Measurements from ENCODE around the gene C2CD4D.

DNA sequence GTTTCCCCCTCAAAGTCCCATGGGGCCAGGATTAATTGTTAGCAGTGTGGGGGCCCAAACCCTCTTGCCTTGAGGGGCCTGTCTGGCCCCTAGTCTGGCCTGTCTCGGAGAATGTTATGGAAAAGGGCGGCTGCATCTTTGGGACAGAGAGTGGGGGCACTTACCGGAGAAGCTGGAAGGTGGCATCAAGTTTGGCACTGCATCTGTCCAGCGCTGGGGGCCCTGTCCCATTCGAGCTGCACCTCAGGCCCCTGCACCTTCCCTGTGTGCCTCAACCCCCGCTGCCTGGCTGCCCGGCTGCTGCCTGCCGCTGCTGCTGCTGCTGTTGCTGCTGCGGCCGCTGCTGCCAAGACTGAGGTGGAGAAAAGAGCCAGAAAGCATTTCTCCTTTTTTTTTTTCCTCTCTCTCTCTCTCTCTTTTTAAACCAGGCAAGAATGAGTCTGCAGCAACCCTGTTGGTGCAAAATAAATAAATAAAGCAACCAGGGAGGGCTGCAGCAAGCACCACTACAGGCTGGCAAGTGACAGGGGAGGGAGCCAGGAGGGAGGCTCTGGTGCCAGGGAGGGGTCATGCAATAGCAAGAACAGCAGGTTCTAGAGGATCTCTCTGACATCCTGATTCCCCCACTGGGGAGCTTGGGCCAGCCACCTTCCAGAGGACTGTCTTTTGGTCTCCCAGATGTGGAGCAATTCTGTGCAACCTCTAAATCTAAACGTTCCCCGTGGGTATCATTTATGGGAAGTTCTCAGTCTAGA lies 34.4 kb downstream of the C2CD4D start, which contains the start of gene LINGO4:
- TF ChIP-seq, protein P1, sequence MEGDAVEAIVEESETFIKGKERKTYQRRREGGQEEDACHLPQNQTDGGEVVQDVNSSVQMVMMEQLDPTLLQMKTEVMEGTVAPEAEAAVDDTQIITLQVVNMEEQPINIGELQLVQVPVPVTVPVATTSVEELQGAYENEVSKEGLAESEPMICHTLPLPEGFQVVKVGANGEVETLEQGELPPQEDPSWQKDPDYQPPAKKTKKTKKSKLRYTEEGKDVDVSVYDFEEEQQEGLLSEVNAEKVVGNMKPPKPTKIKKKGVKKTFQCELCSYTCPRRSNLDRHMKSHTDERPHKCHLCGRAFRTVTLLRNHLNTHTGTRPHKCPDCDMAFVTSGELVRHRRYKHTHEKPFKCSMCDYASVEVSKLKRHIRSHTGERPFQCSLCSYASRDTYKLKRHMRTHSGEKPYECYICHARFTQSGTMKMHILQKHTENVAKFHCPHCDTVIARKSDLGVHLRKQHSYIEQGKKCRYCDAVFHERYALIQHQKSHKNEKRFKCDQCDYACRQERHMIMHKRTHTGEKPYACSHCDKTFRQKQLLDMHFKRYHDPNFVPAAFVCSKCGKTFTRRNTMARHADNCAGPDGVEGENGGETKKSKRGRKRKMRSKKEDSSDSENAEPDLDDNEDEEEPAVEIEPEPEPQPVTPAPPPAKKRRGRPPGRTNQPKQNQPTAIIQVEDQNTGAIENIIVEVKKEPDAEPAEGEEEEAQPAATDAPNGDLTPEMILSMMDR (IDR thresholded peaks at IDR 0.05; ENCODE audit: borderline replicate concordance, extremely low read depth, low read length, poor library complexity, severe bottlenecking) = no peak
- TF ChIP-seq EZH2 (IDR thresholded peaks at IDR 0.05; ENCODE audit: borderline replicate concordance, low read depth, low read length, severe bottlenecking) = no peak

All from DND-41 (cell line).